H1 (cell line): ENCODE measurements around the gene LTA4H. TPM values are rescaled to one million over a fixed set of nuclear protein-coding genes. Genes with fewer than 3 reads are reported as not detected.

ENCODE experiments used
- CTCF ChIA-PET: fragments of 300-600 bp; sonication (Branson Sonifier 250); formaldehyde crosslinking; loops from one replicate; lab custom pipeline; 2021; ENCODE audit not compliant: partially characterized antibody; lab: Charles Lee
- POLR2A ChIA-PET: fragments of 300-600 bp; sonication (Branson Sonifier 250); formaldehyde crosslinking; loops from one replicate; lab custom pipeline; 2021; ENCODE audit warnings: inconsistent platforms; ENCODE audit not compliant: partially characterized antibody; lab: Charles Lee
- DNase-seq, 2 experiments: peaks; one replicate each; pipeline versions ENCODE4 v3.0.0 to v3.0.0-alpha.2; 2010 to 2022; ENCODE audit warnings: low spot score in 2 of 2, low read depth in 1 of 2, mixed read lengths in 1 of 2
- FAIRE-seq: peaks from 2 replicates; lab custom pipeline; 2011; peaks lifted over from hg19 to GRCh38; lab: Jason Lieb, UNC
- H2AFZ ChIP-seq: 2 replicates; pipeline ENCODE4 v1.8.1; 2012; ENCODE audit warnings: low read length, inconsistent platforms
- H2AK5ac ChIP-seq: 2 replicates; pipeline ENCODE4 v1.6.1; 2013; ENCODE audit warnings: low read depth, low read length
- H2BK120ac ChIP-seq: replicated peaks from 2 replicates; pipeline ENCODE3; 2013; ENCODE audit warnings: low read depth, low read length, inconsistent platforms
- H2BK12ac ChIP-seq: 2 replicates; pipeline ENCODE4 v1.6.1; 2013; ENCODE audit warnings: low read depth, low read length
- H2BK15ac ChIP-seq: 2 replicates; pipeline ENCODE4 v1.6.1; 2013; ENCODE audit warnings: low read length
- H2BK20ac ChIP-seq: 2 replicates; pipeline ENCODE4 v1.6.1; 2013; ENCODE audit warnings: low read length
- H2BK5ac ChIP-seq: 2 replicates; pipeline ENCODE4 v1.6.1; 2013; ENCODE audit warnings: low read depth, low read length
- H3K14ac ChIP-seq: 2 replicates; pipeline ENCODE4 v1.6.1; 2013; ENCODE audit warnings: inconsistent platforms; ENCODE audit not compliant: insufficient read length
- H3K18ac ChIP-seq: 2 replicates; pipeline ENCODE4 v1.6.1; 2013; ENCODE audit warnings: low read length; ENCODE audit errors: extremely low read depth
- H3K23ac ChIP-seq: 2 replicates; pipeline ENCODE4 v1.6.1; 2013; ENCODE audit warnings: inconsistent platforms; ENCODE audit not compliant: insufficient read length
- H3K23me2 ChIP-seq: 2 replicates; pipeline ENCODE4 v1.6.1; 2013; ENCODE audit warnings: low read depth, low read length
- H3K27ac ChIP-seq: 2 replicates; pipeline ENCODE4 v1.6.1; 2011; ENCODE audit warnings: low read depth, low read length, inconsistent platforms
- H3K27me3 ChIP-seq, 4 experiments: replicated peaks in 1 of 4; 1 replicate in 1 of 4; 2 replicates in 3 of 4; pipeline versions ENCODE4 v1.6.1 to v1.8.1; 2011 to 2013; ENCODE audit warnings: low read length in 3 of 4, mild to moderate bottlenecking in 3 of 4, inconsistent platforms in 2 of 4, mixed read lengths in 2 of 4, moderate library complexity in 1 of 4; ENCODE audit not compliant: control insufficient read depth in 3 of 4, insufficient read depth in 3 of 4; ENCODE audit errors: extremely low read depth in 1 of 4
- H3K36me3 ChIP-seq, 4 experiments: 2 replicates each; pipeline versions ENCODE4 v1.6.1 to v1.8.1; 2011 to 2013; ENCODE audit warnings: mild to moderate bottlenecking in 4 of 4, low read length in 3 of 4, moderate library complexity in 2 of 4, control low read depth in 1 of 4, inconsistent platforms in 1 of 4; ENCODE audit not compliant: insufficient read depth in 4 of 4, control insufficient read depth in 2 of 4
- H3K4ac ChIP-seq: replicated peaks from 2 replicates; pipeline ENCODE3; 2013; ENCODE audit warnings: low read length, low read depth, mixed read lengths, inconsistent platforms; ENCODE audit not compliant: insufficient read length
- H3K4me1 ChIP-seq, 4 experiments: replicated peaks in 1 of 4; 1 replicate in 1 of 4; 2 replicates in 3 of 4; pipeline versions ENCODE4 v1.6.1 to v1.8.1; 2011 to 2013; ENCODE audit warnings: low read length in 3 of 4, inconsistent platforms in 2 of 4, mixed read lengths in 1 of 4; ENCODE audit not compliant: insufficient read depth in 4 of 4, control insufficient read depth in 3 of 4
- H3K4me2 ChIP-seq, 2 experiments: 2 replicates each; pipeline versions ENCODE4 v1.6.1 to v1.8.1; 2011 to 2013; ENCODE audit warnings: low read depth in 2 of 2, low read length in 2 of 2, control low read depth in 1 of 2, inconsistent platforms in 1 of 2, mild to moderate bottlenecking in 1 of 2; ENCODE audit not compliant: insufficient read depth in 1 of 2
- H3K4me3 ChIP-seq, 4 experiments: fragments of 200-600, 300-600 bp in 1 of 4; sonication (generic), shearing (Covaris generic), sonication (Bioruptor Twin) in 1 of 4; 2 replicates each; pipeline versions ENCODE4 v1.5.1 to v1.8.1; 2011 to 2016; ENCODE audit warnings: low read length in 4 of 4, low read depth in 3 of 4, control low read depth in 2 of 4, inconsistent platforms in 2 of 4, mild to moderate bottlenecking in 2 of 4, mixed read lengths in 1 of 4, moderate library complexity in 1 of 4; ENCODE audit not compliant: insufficient read depth in 2 of 4; ENCODE audit errors: extremely low read depth in 1 of 4
- H3K56ac ChIP-seq: replicated peaks from 2 replicates; pipeline ENCODE3; 2013; ENCODE audit warnings: low read depth, mild to moderate bottlenecking, mixed read lengths, low read length, inconsistent platforms; ENCODE audit not compliant: insufficient read length
- H3K79me1 ChIP-seq: 2 replicates; pipeline ENCODE4 v1.6.1; 2013; ENCODE audit warnings: low read depth, low read length, control low read depth
- H3K79me2 ChIP-seq, 2 experiments: 2 replicates each; pipeline versions ENCODE4 v1.6.1 to v1.8.1; 2012 to 2013; ENCODE audit warnings: low read length in 2 of 2, mild to moderate bottlenecking in 2 of 2, inconsistent platforms in 1 of 2; ENCODE audit not compliant: insufficient read depth in 2 of 2, control insufficient read depth in 1 of 2
- H3K9ac ChIP-seq, 4 experiments: replicated peaks in 1 of 4; 1 replicate in 1 of 4; 2 replicates in 3 of 4; pipeline versions ENCODE4 v1.6.1 to v1.8.1; 2011 to 2013; ENCODE audit warnings: low read depth in 3 of 4, low read length in 3 of 4, control low read depth in 2 of 4, mild to moderate bottlenecking in 2 of 4, moderate library complexity in 2 of 4, inconsistent platforms in 1 of 4; ENCODE audit errors: extremely low read depth in 1 of 4
- H3K9me3 ChIP-seq, 2 experiments: 2 replicates each; pipeline versions ENCODE4 v1.6.1 to v1.8.1; 2012 to 2013; ENCODE audit warnings: mild to moderate bottlenecking in 2 of 2, moderate library complexity in 2 of 2, control low read depth in 1 of 2, inconsistent platforms in 1 of 2, low read depth in 1 of 2, low read length in 1 of 2, mixed read lengths in 1 of 2; ENCODE audit not compliant: insufficient read depth in 2 of 2
- H4K20me1 ChIP-seq, 2 experiments: replicated peaks in 1 of 2; 2 replicates each; pipeline versions ENCODE3 to v1.8.1; 2011 to 2013; ENCODE audit warnings: inconsistent platforms in 2 of 2, low read length in 2 of 2, mild to moderate bottlenecking in 1 of 2; ENCODE audit not compliant: insufficient read depth in 2 of 2, control insufficient read depth in 1 of 2
- H4K5ac ChIP-seq: 2 replicates; pipeline ENCODE4 v1.6.1; 2013; ENCODE audit warnings: low read length, low read depth, mixed read lengths, inconsistent platforms; ENCODE audit not compliant: insufficient read length
- H4K8ac ChIP-seq: 2 replicates; pipeline ENCODE4 v1.8.0; 2013; ENCODE audit warnings: mild to moderate bottlenecking, moderate library complexity, low read length, inconsistent platforms; ENCODE audit not compliant: insufficient read depth; ENCODE audit errors: extremely low read depth
- H4K91ac ChIP-seq: replicated peaks from 2 replicates; pipeline ENCODE3; 2013; ENCODE audit warnings: low read length, mixed read lengths, inconsistent platforms; ENCODE audit not compliant: insufficient read length
- CTBP2 ChIP-seq: IDR thresholded peaks from 2 replicates; pipeline ENCODE4 v1.7.0; 2011; ENCODE audit warnings: borderline replicate concordance, mild to moderate bottlenecking, moderate library complexity, mixed read lengths, low read length; ENCODE audit not compliant: insufficient read depth, insufficient read length
- JUND ChIP-seq: IDR thresholded peaks from 2 replicates; pipeline ENCODE4 v1.6.1; 2011; ENCODE audit warnings: mild to moderate bottlenecking, improper control_type of control experiment, low read length
- MAFK ChIP-seq: IDR thresholded peaks from 2 replicates; pipeline ENCODE4 v1.6.1; 2012; ENCODE audit warnings: low read depth, mild to moderate bottlenecking, improper control_type of control experiment, low read length
- POU5F1 ChIP-seq: IDR thresholded peaks from 2 replicates; pipeline ENCODE4 v1.6.1; 2011; ENCODE audit warnings: low read depth, mild to moderate bottlenecking, low read length, moderate library complexity
- SIX5 ChIP-seq: IDR thresholded peaks from 2 replicates; pipeline ENCODE4 v1.6.1; 2011; ENCODE audit warnings: mild to moderate bottlenecking, low read depth, low read length
- SP2 ChIP-seq: IDR thresholded peaks from 2 replicates; pipeline ENCODE4 v1.6.1; 2012; ENCODE audit warnings: mild to moderate bottlenecking, low read length, inconsistent platforms
- WGBS, 2 experiments: shearing (Covaris generic) in 1 of 2; methylation state at CpG; one replicate each; pipeline versions ENCODE4 v1.1.6 to v1.1.7; 2013 to 2015; ENCODE audit warnings: low lambda C conversion rate in 2 of 2, mixed read lengths in 2 of 2, inconsistent platforms in 1 of 2, low coverage in 1 of 2, missing lambda C conversion rate in 1 of 2; ENCODE audit not compliant: insufficient replicate concordance in 2 of 2, insufficient coverage in 1 of 2, insufficient read length in 1 of 2; ENCODE audit errors: extremely low coverage in 1 of 2, missing lambda C conversion rate in 1 of 2; 5-methylcytosine and 5-hydroxymethylcytosine counted together
- polyA plus RNA-seq, 7 experiments: library from polyadenylated mRNA; depleted of rRNA in 3 of 7; stranded (reverse) in 5 of 7; unstranded in 2 of 7; fragments of >200 nt in 5 of 7; fragments of 200-250 nt in 2 of 7; gene quantifications; 1 replicate in 5 of 7; 2 replicates in 1 of 7; 4 replicates in 1 of 7; pipeline versions ENCODE4 v1.2.1 to v1.2.3, GENCODE V29; 2011 to 2013; ENCODE audit warnings: missing spikeins in 2 of 7, mixed read lengths in 2 of 7
- total RNA-seq: library from RNA; stranded (reverse); fragmentation: NEBNext Ultra II Directional; extraction: Animal tissue kit (Norgen Biotek cat#: 25700); gene quantifications from 2 replicates; pipeline ENCODE4 v1.2.1, GENCODE V29; 2021
- TF ChIP-seq, protein P1 (sequence below): IDR thresholded peaks from 2 replicates; pipeline ENCODE4 v1.6.1; 2011; ENCODE audit warnings: low read depth, mild to moderate bottlenecking, low read length; ENCODE audit not compliant: insufficient read depth
- TF ChIP-seq, protein P2 (sequence below), 3 experiments: IDR thresholded peaks; 1 replicate in 2 of 3; 2 replicates in 1 of 3; pipeline versions ENCODE4 v1.5.1 to v1.6.1; 2011; ENCODE audit warnings: low read length in 3 of 3, mild to moderate bottlenecking in 3 of 3, inconsistent platforms in 2 of 3, low read depth in 1 of 3, moderate library complexity in 1 of 3; ENCODE audit not compliant: insufficient read depth in 1 of 3; ENCODE audit errors: control extremely low read depth in 1 of 3

The LTA4H gene
- total and polyA plus RNA-seq, 2 of the 8 experiments (the other 6 are each of a cell fraction or from before 2014, with no cell fraction given), result 106 to 167 TPM

DNA sequence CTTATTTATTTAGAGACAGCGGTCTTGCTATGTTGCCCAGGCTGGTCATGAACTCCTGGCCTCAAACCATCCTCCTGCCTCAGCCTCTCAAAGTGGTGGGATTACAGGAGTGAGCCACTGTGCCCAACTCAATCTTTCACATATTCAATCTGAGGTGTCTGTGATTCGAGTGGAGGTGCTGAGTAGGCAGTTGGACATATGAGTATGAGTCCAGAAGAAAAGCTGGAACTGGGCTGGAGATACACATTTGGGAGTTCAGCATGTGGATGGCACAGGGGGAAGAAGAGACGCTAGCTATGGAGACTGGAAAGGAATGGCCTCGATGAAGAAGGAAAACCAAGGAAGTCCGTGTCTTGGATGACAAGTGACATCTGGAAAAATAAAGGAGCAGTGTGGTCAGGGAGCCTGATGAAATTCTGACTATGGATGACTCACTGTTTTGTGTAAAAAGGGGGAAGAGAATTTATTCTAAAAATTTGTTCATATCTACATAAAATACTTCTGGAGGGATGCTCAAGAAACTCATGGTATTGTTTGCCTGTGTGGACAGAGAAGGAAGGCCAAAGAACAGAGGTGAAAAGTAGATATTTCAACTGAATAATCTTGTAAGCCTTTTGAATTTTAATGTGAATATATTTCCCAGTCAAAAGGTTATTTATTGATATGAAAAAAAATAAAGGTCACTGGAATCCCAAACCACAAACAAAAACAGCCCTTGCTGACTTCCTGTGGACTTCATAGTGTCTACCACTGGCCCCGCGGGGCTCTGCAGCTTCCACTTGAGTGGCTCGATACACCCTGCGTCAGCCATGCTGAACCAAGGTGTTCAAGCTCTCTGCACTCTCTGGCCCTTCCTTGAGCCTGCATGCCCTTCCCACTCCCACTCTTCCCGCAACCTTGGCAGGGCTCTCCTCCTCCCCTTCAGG lies 8.9 kb upstream of the LTA4H start:
- no peak overlapping the region for H4K5ac ChIP-seq
- no peak overlapping the region for H2BK20ac ChIP-seq
- H2BK12ac ChIP-seq, result no peak overlapping the region
- H3K18ac ChIP-seq, result no peak overlapping the region
- H2AFZ ChIP-seq, result no peak overlapping the region
- CTCF ChIA-PET, result no interaction called here
- no peak overlapping the region for H3K4ac ChIP-seq
- H3K56ac ChIP-seq, result no peak overlapping the region
- TF ChIP-seq SIX5 (no peak), JUND (no peak), POU5F1 (no peak), CTBP2 (no peak), MAFK (no peak), SP2 (no peak)
- TF ChIP-seq, protein P1, sequence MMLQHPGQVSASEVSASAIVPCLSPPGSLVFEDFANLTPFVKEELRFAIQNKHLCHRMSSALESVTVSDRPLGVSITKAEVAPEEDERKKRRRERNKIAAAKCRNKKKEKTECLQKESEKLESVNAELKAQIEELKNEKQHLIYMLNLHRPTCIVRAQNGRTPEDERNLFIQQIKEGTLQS, result no peak
- TF ChIP-seq, protein P2, sequence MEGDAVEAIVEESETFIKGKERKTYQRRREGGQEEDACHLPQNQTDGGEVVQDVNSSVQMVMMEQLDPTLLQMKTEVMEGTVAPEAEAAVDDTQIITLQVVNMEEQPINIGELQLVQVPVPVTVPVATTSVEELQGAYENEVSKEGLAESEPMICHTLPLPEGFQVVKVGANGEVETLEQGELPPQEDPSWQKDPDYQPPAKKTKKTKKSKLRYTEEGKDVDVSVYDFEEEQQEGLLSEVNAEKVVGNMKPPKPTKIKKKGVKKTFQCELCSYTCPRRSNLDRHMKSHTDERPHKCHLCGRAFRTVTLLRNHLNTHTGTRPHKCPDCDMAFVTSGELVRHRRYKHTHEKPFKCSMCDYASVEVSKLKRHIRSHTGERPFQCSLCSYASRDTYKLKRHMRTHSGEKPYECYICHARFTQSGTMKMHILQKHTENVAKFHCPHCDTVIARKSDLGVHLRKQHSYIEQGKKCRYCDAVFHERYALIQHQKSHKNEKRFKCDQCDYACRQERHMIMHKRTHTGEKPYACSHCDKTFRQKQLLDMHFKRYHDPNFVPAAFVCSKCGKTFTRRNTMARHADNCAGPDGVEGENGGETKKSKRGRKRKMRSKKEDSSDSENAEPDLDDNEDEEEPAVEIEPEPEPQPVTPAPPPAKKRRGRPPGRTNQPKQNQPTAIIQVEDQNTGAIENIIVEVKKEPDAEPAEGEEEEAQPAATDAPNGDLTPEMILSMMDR (IDR thresholded peaks at IDR 0.05; ENCODE audit: control extremely low read depth in 1 of 3, insufficient read depth in 1 of 3, low read depth in 1 of 3, low read length in 3 of 3), result no peak
- TF ChIP-seq, all 59 proteins: peak for 0
- no peak overlapping the region for H3K23ac ChIP-seq
- WGBS, 2 experiments, result 73% methylated on average over 10 of the region's 10 CpGs; no CpG with 5 or more reads in 1 of the 2 experiments
- no peak overlapping the region for H3K27ac ChIP-seq
- no peaks in the 10 kb centered on the region for H3K79me2 ChIP-seq
- H2AK5ac ChIP-seq, result no peak overlapping the region
- H3K79me1 ChIP-seq, result no peaks in the 10 kb centered on the region
- no peak overlapping the region for H3K4me2 ChIP-seq
- FAIRE-seq, result no peak
- no peak overlapping the region for H3K14ac ChIP-seq
- no peaks in the 10 kb centered on the region for H3K27me3 ChIP-seq
- H3K36me3 ChIP-seq, result no peaks in the 10 kb centered on the region
- H3K4me1 ChIP-seq, result no peaks in the 10 kb centered on the region
- H3K9ac ChIP-seq, result no peak overlapping the region; a peak in 1 of 7 replicates
- H4K91ac ChIP-seq, result no peak overlapping the region
- DNase-seq, result no peak
- H2BK5ac ChIP-seq, result no peak overlapping the region
- H2BK120ac ChIP-seq, result no peak overlapping the region
- no peaks in the 10 kb centered on the region; the same call in 1 of the 2 replicates for H3K23me2 ChIP-seq
- no peak overlapping the region for H3K4me3 ChIP-seq
- H4K20me1 ChIP-seq, result no peaks in the 10 kb centered on the region
- POLR2A ChIA-PET, result no interaction called here
- no peak overlapping the region for H2BK15ac ChIP-seq
- no peaks in the 10 kb centered on the region for H3K9me3 ChIP-seq
- H4K8ac ChIP-seq, result no peak overlapping the region
